Erythroblast (primary cell): ENCODE data around the gene RPL18A.

Source experiments
- GATA1 ChIP-seq: IDR thresholded peaks from 2 replicates; pipeline ENCODE4 v1.6.1; 2011; ENCODE audit warnings: low read depth, mild to moderate bottlenecking, control low read depth, low read length, moderate library complexity
- POLR2A ChIP-seq: IDR thresholded peaks from 2 replicates; pipeline ENCODE4 v1.6.1; 2011; ENCODE audit warnings: mild to moderate bottlenecking, low read length

GRCh38 chr19:17874758-17875135 lies 15.0 kb downstream of the RPL18A start:
- no peak for TF ChIP-seq POLR2A
- TF ChIP-seq GATA1, result no peak
